SK-N-SH (cell line): ENCODE measurements around the gene GKN1.

Experiments used
- EP300 ChIP-seq, 2 experiments: IDR thresholded peaks; 2 replicates each; pipeline versions ENCODE4 v1.4.0 to v1.6.1; 2012; ENCODE audit warnings: borderline replicate concordance in 1 of 2, low read depth in 1 of 2, low read length in 1 of 2
- EZH2phosphoT487 ChIP-seq: fragments of 200-600 bp; sonication (generic); IDR thresholded peaks from 2 replicates; pipeline ENCODE4 v1.6.1; 2017; ENCODE audit warnings: low read depth, mixed run types, mild to moderate bottlenecking, antibody characterized with exemption, moderate library complexity, borderline replicate concordance
- MXI1 ChIP-seq: IDR thresholded peaks from 2 replicates; pipeline ENCODE4 v1.6.1; 2012; ENCODE audit warnings: mild to moderate bottlenecking, low read depth, low read length, improper control_type of control experiment
- POLR2AphosphoS5 ChIP-seq: IDR thresholded peaks from 2 replicates; pipeline ENCODE4 v1.6.1; 2012; ENCODE audit warnings: low read depth, low read length
- TAF1 ChIP-seq: IDR thresholded peaks from 2 replicates; pipeline ENCODE4 v1.6.1; 2012; ENCODE audit warnings: low read depth, mild to moderate bottlenecking, low read length, moderate library complexity, borderline replicate concordance
- TCF12 ChIP-seq: IDR thresholded peaks from 2 replicates; pipeline ENCODE4 v1.4.0; 2012
- TEAD4 ChIP-seq: IDR thresholded peaks from 2 replicates; pipeline ENCODE4 v1.4.0; 2012; ENCODE audit warnings: mild to moderate bottlenecking, borderline replicate concordance; ENCODE audit not compliant: insufficient read depth
- TF ChIP-seq, protein P1 (sequence below): fragments of 200-600 bp; sonication (generic); IDR thresholded peaks from 2 replicates; pipeline ENCODE4 v1.6.1; 2017; ENCODE audit warnings: antibody characterized with exemption, mild to moderate bottlenecking, moderate library complexity
- TF ChIP-seq, protein P2 (sequence below): IDR thresholded peaks from 2 replicates; pipeline ENCODE4 v1.6.1; 2012; ENCODE audit warnings: mild to moderate bottlenecking, low read depth, low read length, moderate library complexity
- TF ChIP-seq, protein P3 (sequence below): IDR thresholded peaks from 2 replicates; pipeline ENCODE4 v1.4.0; 2012; ENCODE audit warnings: low read depth, borderline replicate concordance
- TF ChIP-seq, protein P4 (sequence below): fragments of 150-350 bp; IDR thresholded peaks from 2 replicates; pipeline ENCODE4 v1.6.1; 2017; ENCODE audit warnings: antibody characterized with exemption, low read length, low read depth, borderline replicate concordance
- TF ChIP-seq, protein P5 (sequence below): IDR thresholded peaks from 2 replicates; pipeline ENCODE4 v1.4.0; 2012; ENCODE audit warnings: low read depth
- TF ChIP-seq, protein P6 (sequence below): IDR thresholded peaks from 2 replicates; pipeline ENCODE4 v1.4.0; 2012; ENCODE audit warnings: low read depth, borderline replicate concordance

DNA sequence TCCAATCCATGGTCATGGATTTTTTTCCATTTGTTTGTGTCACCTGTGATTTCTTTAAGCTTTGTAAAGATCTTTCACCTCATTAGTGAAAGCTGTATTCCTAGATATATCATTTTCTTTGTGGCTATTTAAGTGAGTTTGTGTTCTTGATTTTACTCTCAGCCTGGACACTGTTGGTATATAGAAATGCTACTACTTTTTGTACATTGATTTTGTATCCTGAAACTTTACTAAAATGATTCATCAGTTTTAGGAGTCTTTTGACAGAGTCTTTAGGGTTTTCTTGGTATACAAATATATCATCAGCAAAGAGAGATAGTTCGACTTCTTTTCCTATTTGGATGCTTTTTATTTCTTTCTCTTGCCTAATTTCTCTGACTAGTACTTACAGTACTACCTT, 34.1 kb upstream of the GKN1 start:
- TF ChIP-seq EP300 (IDR thresholded peaks at IDR 0.05; ENCODE audit: borderline replicate concordance in 1 of 2, low read depth in 1 of 2, low read length in 1 of 2) (no peak), EZH2phosphoT487 (no peak), MXI1 (no peak), TEAD4 (no peak), POLR2AphosphoS5 (no peak), TAF1 (no peak), TCF12 (no peak)
- TF ChIP-seq, protein P1, sequence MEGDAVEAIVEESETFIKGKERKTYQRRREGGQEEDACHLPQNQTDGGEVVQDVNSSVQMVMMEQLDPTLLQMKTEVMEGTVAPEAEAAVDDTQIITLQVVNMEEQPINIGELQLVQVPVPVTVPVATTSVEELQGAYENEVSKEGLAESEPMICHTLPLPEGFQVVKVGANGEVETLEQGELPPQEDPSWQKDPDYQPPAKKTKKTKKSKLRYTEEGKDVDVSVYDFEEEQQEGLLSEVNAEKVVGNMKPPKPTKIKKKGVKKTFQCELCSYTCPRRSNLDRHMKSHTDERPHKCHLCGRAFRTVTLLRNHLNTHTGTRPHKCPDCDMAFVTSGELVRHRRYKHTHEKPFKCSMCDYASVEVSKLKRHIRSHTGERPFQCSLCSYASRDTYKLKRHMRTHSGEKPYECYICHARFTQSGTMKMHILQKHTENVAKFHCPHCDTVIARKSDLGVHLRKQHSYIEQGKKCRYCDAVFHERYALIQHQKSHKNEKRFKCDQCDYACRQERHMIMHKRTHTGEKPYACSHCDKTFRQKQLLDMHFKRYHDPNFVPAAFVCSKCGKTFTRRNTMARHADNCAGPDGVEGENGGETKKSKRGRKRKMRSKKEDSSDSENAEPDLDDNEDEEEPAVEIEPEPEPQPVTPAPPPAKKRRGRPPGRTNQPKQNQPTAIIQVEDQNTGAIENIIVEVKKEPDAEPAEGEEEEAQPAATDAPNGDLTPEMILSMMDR = no peak
- TF ChIP-seq, protein P2, sequence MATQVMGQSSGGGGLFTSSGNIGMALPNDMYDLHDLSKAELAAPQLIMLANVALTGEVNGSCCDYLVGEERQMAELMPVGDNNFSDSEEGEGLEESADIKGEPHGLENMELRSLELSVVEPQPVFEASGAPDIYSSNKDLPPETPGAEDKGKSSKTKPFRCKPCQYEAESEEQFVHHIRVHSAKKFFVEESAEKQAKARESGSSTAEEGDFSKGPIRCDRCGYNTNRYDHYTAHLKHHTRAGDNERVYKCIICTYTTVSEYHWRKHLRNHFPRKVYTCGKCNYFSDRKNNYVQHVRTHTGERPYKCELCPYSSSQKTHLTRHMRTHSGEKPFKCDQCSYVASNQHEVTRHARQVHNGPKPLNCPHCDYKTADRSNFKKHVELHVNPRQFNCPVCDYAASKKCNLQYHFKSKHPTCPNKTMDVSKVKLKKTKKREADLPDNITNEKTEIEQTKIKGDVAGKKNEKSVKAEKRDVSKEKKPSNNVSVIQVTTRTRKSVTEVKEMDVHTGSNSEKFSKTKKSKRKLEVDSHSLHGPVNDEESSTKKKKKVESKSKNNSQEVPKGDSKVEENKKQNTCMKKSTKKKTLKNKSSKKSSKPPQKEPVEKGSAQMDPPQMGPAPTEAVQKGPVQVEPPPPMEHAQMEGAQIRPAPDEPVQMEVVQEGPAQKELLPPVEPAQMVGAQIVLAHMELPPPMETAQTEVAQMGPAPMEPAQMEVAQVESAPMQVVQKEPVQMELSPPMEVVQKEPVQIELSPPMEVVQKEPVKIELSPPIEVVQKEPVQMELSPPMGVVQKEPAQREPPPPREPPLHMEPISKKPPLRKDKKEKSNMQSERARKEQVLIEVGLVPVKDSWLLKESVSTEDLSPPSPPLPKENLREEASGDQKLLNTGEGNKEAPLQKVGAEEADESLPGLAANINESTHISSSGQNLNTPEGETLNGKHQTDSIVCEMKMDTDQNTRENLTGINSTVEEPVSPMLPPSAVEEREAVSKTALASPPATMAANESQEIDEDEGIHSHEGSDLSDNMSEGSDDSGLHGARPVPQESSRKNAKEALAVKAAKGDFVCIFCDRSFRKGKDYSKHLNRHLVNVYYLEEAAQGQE = no peak
- TF ChIP-seq, protein P3, sequence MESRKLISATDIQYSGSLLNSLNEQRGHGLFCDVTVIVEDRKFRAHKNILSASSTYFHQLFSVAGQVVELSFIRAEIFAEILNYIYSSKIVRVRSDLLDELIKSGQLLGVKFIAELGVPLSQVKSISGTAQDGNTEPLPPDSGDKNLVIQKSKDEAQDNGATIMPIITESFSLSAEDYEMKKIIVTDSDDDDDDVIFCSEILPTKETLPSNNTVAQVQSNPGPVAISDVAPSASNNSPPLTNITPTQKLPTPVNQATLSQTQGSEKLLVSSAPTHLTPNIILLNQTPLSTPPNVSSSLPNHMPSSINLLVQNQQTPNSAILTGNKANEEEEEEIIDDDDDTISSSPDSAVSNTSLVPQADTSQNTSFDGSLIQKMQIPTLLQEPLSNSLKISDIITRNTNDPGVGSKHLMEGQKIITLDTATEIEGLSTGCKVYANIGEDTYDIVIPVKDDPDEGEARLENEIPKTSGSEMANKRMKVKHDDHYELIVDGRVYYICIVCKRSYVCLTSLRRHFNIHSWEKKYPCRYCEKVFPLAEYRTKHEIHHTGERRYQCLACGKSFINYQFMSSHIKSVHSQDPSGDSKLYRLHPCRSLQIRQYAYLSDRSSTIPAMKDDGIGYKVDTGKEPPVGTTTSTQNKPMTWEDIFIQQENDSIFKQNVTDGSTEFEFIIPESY = no peak
- TF ChIP-seq, protein P4, sequence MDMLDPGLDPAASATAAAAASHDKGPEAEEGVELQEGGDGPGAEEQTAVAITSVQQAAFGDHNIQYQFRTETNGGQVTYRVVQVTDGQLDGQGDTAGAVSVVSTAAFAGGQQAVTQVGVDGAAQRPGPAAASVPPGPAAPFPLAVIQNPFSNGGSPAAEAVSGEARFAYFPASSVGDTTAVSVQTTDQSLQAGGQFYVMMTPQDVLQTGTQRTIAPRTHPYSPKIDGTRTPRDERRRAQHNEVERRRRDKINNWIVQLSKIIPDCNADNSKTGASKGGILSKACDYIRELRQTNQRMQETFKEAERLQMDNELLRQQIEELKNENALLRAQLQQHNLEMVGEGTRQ = no peak
- TF ChIP-seq, protein P5, sequence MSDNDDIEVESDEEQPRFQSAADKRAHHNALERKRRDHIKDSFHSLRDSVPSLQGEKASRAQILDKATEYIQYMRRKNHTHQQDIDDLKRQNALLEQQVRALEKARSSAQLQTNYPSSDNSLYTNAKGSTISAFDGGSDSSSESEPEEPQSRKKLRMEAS = no peak
- TF ChIP-seq, protein P6, sequence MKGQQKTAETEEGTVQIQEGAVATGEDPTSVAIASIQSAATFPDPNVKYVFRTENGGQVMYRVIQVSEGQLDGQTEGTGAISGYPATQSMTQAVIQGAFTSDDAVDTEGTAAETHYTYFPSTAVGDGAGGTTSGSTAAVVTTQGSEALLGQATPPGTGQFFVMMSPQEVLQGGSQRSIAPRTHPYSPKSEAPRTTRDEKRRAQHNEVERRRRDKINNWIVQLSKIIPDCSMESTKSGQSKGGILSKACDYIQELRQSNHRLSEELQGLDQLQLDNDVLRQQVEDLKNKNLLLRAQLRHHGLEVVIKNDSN = no peak
